A549 (cell line): Measurements from ENCODE around the gene FBXW9.

Experiments used
- CHD2 ChIP-seq: fragments of 150-350 bp; IDR thresholded peaks from 2 replicates; pipeline ENCODE4 v1.6.1; 2014; ENCODE audit warnings: low read length; ENCODE audit not compliant: partially characterized antibody
- CTCF ChIP-seq: fragments of >200 bp; sonication (Bioruptor Twin); formaldehyde crosslinking; IDR thresholded peaks from 3 replicates; pipeline ENCODE4 v1.5.1; 2016
- HDAC2 ChIP-seq: fragments of 200-600 bp; sonication (generic); IDR thresholded peaks from 2 replicates; pipeline ENCODE4 v1.6.1; 2016
- JUN ChIP-seq, 2 experiments: fragments of >200 bp; sonication (Bioruptor Twin); formaldehyde crosslinking; IDR thresholded peaks; 2 replicates in 1 of 2; 3 replicates in 1 of 2; pipeline ENCODE4 v1.6.1; 2016 to 2017
- MAZ ChIP-seq: fragments of 150-350 bp; IDR thresholded peaks from 2 replicates; pipeline ENCODE4 v1.6.1; 2014; ENCODE audit warnings: antibody characterized with exemption, low read depth, low read length, borderline replicate concordance
- NFE2L2 ChIP-seq: fragments of 150-350 bp; conservative IDR thresholded peaks from 2 replicates; pipeline ENCODE4 v1.6.1; 2014; ENCODE audit warnings: low read length
- TF ChIP-seq, protein P1 (sequence below): fragments of >200 bp; sonication (Bioruptor Twin); formaldehyde crosslinking; IDR thresholded peaks from 3 replicates; pipeline ENCODE4 v1.6.1; 2016

- TF ChIP-seq HDAC2 (no peak), CTCF (no peak), MAZ (no peak), NFE2L2 (no peak), JUN (IDR thresholded peaks at IDR 0.05) (no peak), CHD2 (no peak)
- TF ChIP-seq, protein P1, sequence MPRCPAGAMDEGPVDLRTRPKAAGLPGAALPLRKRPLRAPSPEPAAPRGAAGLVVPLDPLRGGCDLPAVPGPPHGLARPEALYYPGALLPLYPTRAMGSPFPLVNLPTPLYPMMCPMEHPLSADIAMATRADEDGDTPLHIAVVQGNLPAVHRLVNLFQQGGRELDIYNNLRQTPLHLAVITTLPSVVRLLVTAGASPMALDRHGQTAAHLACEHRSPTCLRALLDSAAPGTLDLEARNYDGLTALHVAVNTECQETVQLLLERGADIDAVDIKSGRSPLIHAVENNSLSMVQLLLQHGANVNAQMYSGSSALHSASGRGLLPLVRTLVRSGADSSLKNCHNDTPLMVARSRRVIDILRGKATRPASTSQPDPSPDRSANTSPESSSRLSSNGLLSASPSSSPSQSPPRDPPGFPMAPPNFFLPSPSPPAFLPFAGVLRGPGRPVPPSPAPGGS, result no peak
These were observed 48.9 kb upstream of the FBXW9 start for GRCh38 chr19:12745166-12745897.
